DND-41 (cell line): ENCODE results near the gene SLBP.

Experiments
- ATAC-seq: fragments of 200-7000 bp; cut with Tn5 transposase; 3 replicates; pipeline ENCODE4 v1.9.1; 2021; ENCODE audit warnings: low read depth; ENCODE audit not compliant: insufficient read depth
- DNase-seq: peaks from one replicate; pipeline ENCODE4 v3.0.0-alpha.2; 2020
- H2AFZ ChIP-seq: 2 replicates; pipeline ENCODE4 v1.6.0; 2012; ENCODE audit warnings: low read depth, low read length
- H3K27ac ChIP-seq: 2 replicates; pipeline ENCODE4 v1.5.1; 2012; ENCODE audit warnings: low read length, inconsistent platforms
- H3K27me3 ChIP-seq: fragments of 200-600 bp; sonication (generic); 2 replicates; pipeline ENCODE4 v1.6.0; 2012; ENCODE audit warnings: low read length, mild to moderate bottlenecking, inconsistent platforms; ENCODE audit not compliant: insufficient read depth, poor library complexity
- H3K36me3 ChIP-seq: 2 replicates; pipeline ENCODE4 v1.5.1; 2012; ENCODE audit warnings: low read length, inconsistent platforms; ENCODE audit not compliant: insufficient read depth
- H3K4me1 ChIP-seq: 2 replicates; pipeline ENCODE4 v1.5.1; 2012; ENCODE audit warnings: mild to moderate bottlenecking, low read length; ENCODE audit not compliant: insufficient read depth
- H3K4me2 ChIP-seq: 2 replicates; pipeline ENCODE4 v1.6.0; 2012; ENCODE audit warnings: mild to moderate bottlenecking, moderate library complexity, low read length, inconsistent platforms; ENCODE audit not compliant: insufficient read depth
- H3K4me3 ChIP-seq, 2 experiments: fragments of 200-600 bp in 1 of 2; shearing (Covaris generic) in 1 of 2; 2 replicates each; pipeline ENCODE4 v1.5.1; 2012 to 2016; ENCODE audit warnings: inconsistent platforms in 2 of 2, low read length in 2 of 2, mild to moderate bottlenecking in 2 of 2, low read depth in 1 of 2, moderate library complexity in 1 of 2
- H3K79me2 ChIP-seq: 2 replicates; pipeline ENCODE4 v1.6.0; 2012; ENCODE audit warnings: low read length, inconsistent platforms; ENCODE audit not compliant: insufficient read depth
- H3K9ac ChIP-seq: 2 replicates; pipeline ENCODE4 v1.6.0; 2012; ENCODE audit warnings: low read depth, mild to moderate bottlenecking, inconsistent platforms, low read length, moderate library complexity
- H3K9me3 ChIP-seq: 2 replicates; pipeline ENCODE4 v1.5.1; 2012; ENCODE audit warnings: low read length, moderate library complexity, mild to moderate bottlenecking, inconsistent platforms; ENCODE audit not compliant: insufficient read depth, severe bottlenecking
- H4K20me1 ChIP-seq: 2 replicates; pipeline ENCODE4 v1.6.0; 2012; ENCODE audit warnings: low read length; ENCODE audit not compliant: insufficient read depth
- EZH2 ChIP-seq: IDR thresholded peaks from 3 replicates; pipeline ENCODE4 v1.6.1; 2012; ENCODE audit warnings: borderline replicate concordance, low read depth, mild to moderate bottlenecking, moderate library complexity, low read length, inconsistent platforms; ENCODE audit not compliant: severe bottlenecking
- TF ChIP-seq, protein P1 (sequence below): IDR thresholded peaks from 2 replicates; pipeline ENCODE4 v1.5.1; 2012; ENCODE audit warnings: borderline replicate concordance, low read length, moderate library complexity, mild to moderate bottlenecking; ENCODE audit not compliant: poor library complexity, severe bottlenecking; ENCODE audit errors: extremely low read depth

SLBP gene

DNA sequence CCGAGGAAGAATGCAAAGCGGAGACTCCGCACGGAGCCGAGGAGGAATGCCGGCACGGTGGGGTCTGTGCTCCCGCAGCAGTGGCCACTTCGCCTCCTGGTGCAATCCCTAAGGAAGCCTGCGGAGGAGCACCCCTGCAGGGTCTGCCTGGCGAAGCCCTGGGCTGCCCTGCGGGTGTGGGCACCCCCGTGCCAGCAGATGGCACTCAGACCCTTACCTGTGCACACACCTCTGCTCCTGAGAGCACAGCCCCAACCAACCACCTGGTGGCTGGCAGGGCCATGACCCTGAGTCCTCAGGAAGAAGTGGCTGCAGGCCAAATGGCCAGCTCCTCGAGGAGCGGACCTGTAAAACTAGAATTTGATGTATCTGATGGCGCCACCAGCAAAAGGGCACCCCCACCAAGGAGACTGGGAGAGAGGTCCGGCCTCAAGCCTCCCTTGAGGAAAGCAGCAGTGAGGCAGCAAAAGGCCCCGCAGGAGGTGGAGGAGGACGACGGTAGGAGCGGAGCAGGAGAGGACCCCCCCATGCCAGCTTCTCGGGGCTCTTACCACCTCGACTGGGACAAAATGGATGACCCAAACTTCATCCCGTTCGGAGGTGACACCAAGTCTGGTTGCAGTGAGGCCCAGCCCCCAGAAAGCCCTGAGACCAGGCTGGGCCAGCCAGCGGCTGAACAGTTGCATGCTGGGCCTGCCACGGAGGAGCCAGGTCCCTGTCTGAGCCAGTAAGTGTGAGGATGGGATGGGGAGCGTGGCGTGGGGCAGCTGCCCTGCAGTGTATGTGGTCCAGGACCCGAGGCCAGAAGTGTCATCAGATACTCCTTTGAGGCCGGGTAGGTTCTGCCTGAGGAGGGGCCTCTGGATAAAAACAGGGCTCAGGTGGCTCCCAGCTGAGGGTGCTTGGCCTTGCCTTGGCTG is 16.2 kb upstream of the SLBP start:
- H3K9ac ChIP-seq, result no peak overlapping the region
- peaks cover 79% of the 10 kb centered on the region for H4K20me1 ChIP-seq
- H3K4me1 ChIP-seq, result peaks cover 34% of the 10 kb centered on the region
- peaks cover 97% of the 10 kb centered on the region for H3K79me2 ChIP-seq
- H3K27ac ChIP-seq, result no peak overlapping the region
- DNase-seq (no peak), ATAC-seq (no peak)
- no peaks in the 10 kb centered on the region for H3K27me3 ChIP-seq
- no peak overlapping the region for H2AFZ ChIP-seq
- H3K4me3 ChIP-seq, result no peak overlapping the region
- H3K36me3 ChIP-seq, result peaks cover 99% of the 10 kb centered on the region
- peak overlapping the region; percentile 27 for H3K4me2 ChIP-seq
- no peaks in the 10 kb centered on the region for H3K9me3 ChIP-seq
- no peak for TF ChIP-seq EZH2
- TF ChIP-seq, protein P1, sequence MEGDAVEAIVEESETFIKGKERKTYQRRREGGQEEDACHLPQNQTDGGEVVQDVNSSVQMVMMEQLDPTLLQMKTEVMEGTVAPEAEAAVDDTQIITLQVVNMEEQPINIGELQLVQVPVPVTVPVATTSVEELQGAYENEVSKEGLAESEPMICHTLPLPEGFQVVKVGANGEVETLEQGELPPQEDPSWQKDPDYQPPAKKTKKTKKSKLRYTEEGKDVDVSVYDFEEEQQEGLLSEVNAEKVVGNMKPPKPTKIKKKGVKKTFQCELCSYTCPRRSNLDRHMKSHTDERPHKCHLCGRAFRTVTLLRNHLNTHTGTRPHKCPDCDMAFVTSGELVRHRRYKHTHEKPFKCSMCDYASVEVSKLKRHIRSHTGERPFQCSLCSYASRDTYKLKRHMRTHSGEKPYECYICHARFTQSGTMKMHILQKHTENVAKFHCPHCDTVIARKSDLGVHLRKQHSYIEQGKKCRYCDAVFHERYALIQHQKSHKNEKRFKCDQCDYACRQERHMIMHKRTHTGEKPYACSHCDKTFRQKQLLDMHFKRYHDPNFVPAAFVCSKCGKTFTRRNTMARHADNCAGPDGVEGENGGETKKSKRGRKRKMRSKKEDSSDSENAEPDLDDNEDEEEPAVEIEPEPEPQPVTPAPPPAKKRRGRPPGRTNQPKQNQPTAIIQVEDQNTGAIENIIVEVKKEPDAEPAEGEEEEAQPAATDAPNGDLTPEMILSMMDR, result no peak

GRCh38 chr4:1727117-1728031 is 15.3 kb upstream of the SLBP start:
- DNase-seq (no peak), ATAC-seq (no peak)
- no peak overlapping the region for H3K4me3 ChIP-seq
- H3K36me3 ChIP-seq, result peaks cover 99% of the 10 kb centered on the region
- H3K4me2 ChIP-seq, result peak overlapping the region; percentile 16; the same call in 1 of the 2 replicates
- H3K79me2 ChIP-seq, result peaks cover 97% of the 10 kb centered on the region
- H3K9ac ChIP-seq, result no peak overlapping the region
- H3K27me3 ChIP-seq, result no peaks in the 10 kb centered on the region
- peaks cover 83% of the 10 kb centered on the region for H4K20me1 ChIP-seq
- no peak for TF ChIP-seq EZH2
- TF ChIP-seq, protein P1, result no peak
- peaks cover 44% of the 10 kb centered on the region for H3K4me1 ChIP-seq
- H3K9me3 ChIP-seq, result no peaks in the 10 kb centered on the region
- no peak overlapping the region for H2AFZ ChIP-seq
- H3K27ac ChIP-seq, result no peak overlapping the region

DNA sequence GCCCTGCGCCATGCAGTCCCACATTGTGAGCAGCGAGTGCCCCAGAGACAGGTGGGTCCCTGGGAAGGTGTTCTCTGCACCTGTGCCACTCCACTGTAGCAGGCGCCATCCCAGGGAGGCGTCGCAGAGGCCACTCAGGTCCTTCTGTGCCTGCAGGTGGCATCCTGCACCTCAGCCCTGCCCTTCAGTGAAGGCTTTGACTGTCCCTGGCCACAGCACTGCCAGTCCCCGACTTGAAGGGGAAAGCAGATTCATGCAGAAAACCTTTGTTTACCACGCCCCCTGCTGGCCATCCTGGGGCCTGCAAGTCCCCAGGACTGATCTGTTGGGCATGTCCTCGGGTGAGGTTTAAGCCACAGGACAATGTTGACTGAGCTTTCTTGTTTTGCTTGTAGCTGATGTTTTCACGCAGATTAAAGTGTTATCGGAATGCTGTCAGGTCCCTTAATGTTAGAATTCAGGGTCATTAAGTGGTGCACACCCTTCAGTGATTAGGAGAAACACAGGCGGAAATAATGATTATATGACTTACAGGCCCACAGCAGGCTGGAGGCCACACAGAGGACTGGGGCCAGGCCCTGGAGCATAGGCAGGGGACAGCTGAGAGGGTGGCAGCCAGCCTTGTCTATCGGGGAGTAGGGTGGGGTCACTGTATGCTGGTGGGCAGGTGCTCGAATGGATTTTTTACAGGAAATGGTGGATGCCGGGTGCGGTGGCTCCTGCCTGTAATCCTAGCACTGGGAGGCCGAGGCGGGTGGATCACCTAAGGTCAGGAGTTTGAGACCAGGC is 14.2 kb upstream of the SLBP start:
- H3K27ac ChIP-seq, result 0 out of 2 replicates have a peak overlapping the region, but pooled peaks have one; percentile 18
- peaks cover 93% of the 10 kb centered on the region for H3K36me3 ChIP-seq
- H3K4me2 ChIP-seq, result peak overlapping the region; percentile 19; the same call in 1 of the 2 replicates
- H2AFZ ChIP-seq, result no peak overlapping the region
- H3K4me1 ChIP-seq, result peaks cover 47% of the 10 kb centered on the region
- no peak overlapping the region for H3K9ac ChIP-seq
- no peaks in the 10 kb centered on the region for H3K9me3 ChIP-seq
- H3K79me2 ChIP-seq, result peaks cover 99% of the 10 kb centered on the region
- TF ChIP-seq, protein P1, result peak; percentile 97
- TF ChIP-seq EZH2, result no peak
- H3K4me3 ChIP-seq, result no peak overlapping the region
- H4K20me1 ChIP-seq, result peaks cover 81% of the 10 kb centered on the region
- DNase-seq (peak; percentile 85), ATAC-seq (peak; percentile 61)
- H3K27me3 ChIP-seq, result no peaks in the 10 kb centered on the region
